Right cardiac atrium (tissue), 5 donors: ENCODE data around the gene PKNOX2. TPM values are rescaled to one million over a fixed set of nuclear protein-coding genes. Genes with fewer than 3 reads are reported as not detected.

Experiments
- ATAC-seq, 2 donors: fragments of 200-7000 bp; cut with Tn5 transposase; one replicate each; pipeline versions ENCODE4 v1.8.0 to v1.9.1; 2020; ENCODE audit warnings: moderate library complexity in 2 of 2, mild to moderate bottlenecking in 1 of 2
- DNase-seq, 3 donors: peaks; one replicate each; pipeline ENCODE4 v3.0.0-alpha.2; 2020
- H3K27ac ChIP-seq: one replicate; pipeline ENCODE4 v1.5.1; 2013; ENCODE audit warnings: mild to moderate bottlenecking, low read length, control low read depth, moderate library complexity
- H3K27me3 ChIP-seq: one replicate; pipeline ENCODE4 v1.6.1; 2013; ENCODE audit not compliant: control insufficient read depth, insufficient read depth
- H3K4me1 ChIP-seq: one replicate; pipeline ENCODE4 v1.6.1; 2013; ENCODE audit warnings: low read length; ENCODE audit not compliant: control insufficient read depth, insufficient read depth
- H3K4me3 ChIP-seq: one replicate; pipeline ENCODE4 v1.5.1; 2013; ENCODE audit warnings: low read length, control low read depth
- H3K9me3 ChIP-seq: one replicate; pipeline ENCODE4 v1.6.1; 2013; ENCODE audit warnings: low read length; ENCODE audit not compliant: control insufficient read depth
- WGBS: extraction: QIAGEN DNeasy Blood & Tissue Kit; methylation state at CpG from one replicate; pipeline ENCODE4 v1.1.7; 2013; 5-methylcytosine and 5-hydroxymethylcytosine counted together
- intact Hi-C, 4 donors: fragments of 100-400 bp; cut with DNase I; formaldehyde crosslinking; loops; one replicate each; pipeline versions ENCODE4 v1.11.0 to v1.14.0; 2022 to 2023
- polyA plus RNA-seq: library from polyadenylated mRNA; stranded (reverse); fragments of 200-250 nt; gene quantifications from one replicate; pipeline ENCODE4 v1.2.3, GENCODE V29; 2013
- total RNA-seq, 4 donors: library from RNA; stranded (reverse); fragmentation: NEBNext Ultra II Directional; extraction: Animal tissue kit (Norgen Biotek cat#: 25700); gene quantifications; one replicate each; pipeline ENCODE4 v1.2.1, GENCODE V29; 2021
- donor health status: healthy with polysubstance abuse.
- donor health status: DM: no; HTN: yes; CAD: no.
- donor health status: DM: no; HTN: no; CAD: no.
- donor health status: DM: no; HTN: yes; CAD: no; lungs with severe emphysema.
- donor health status: DM: yes; HTN: yes; CAD: no.

PKNOX2 gene
- total and polyA plus RNA-seq, 5 donors: 8.1 to 20.2 (median 17.6) TPM

GRCh38 chr11:125251214-125251545 is 86.6 kb downstream of the PKNOX2 start:
- Histone ChIP-seq H3K4me1 (no peaks in the 10 kb centered on the region), H3K9me3 (no peaks in the 10 kb centered on the region), H3K4me3 (no peak overlapping the region), H3K27me3 (no peaks in the 10 kb centered on the region), H3K27ac (no peak overlapping the region)
- ATAC-seq: no peak
- no peak for DNase-seq
- 92% methylated on average over 5 of the region's 5 CpGs for WGBS
- intact Hi-C loops: no loop called here

GRCh38 chr11:125251956-125252355 is 87.4 kb downstream of the PKNOX2 start:
- ATAC-seq (no peak), DNase-seq (no peak)
- H3K9me3 ChIP-seq: no peaks in the 10 kb centered on the region
- 84% methylated on average over 7 of the region's 7 CpGs for WGBS
- no peaks in the 10 kb centered on the region for H3K27me3 ChIP-seq
- no peak overlapping the region for H3K27ac ChIP-seq
- intact Hi-C loops: no loop called here
- H3K4me3 ChIP-seq: no peak overlapping the region
- H3K4me1 ChIP-seq: no peaks in the 10 kb centered on the region

- 38% methylated on average over 7 of the region's 7 CpGs for WGBS
- Histone ChIP-seq H3K27me3 (no peaks in the 10 kb centered on the region), H3K9me3 (no peaks in the 10 kb centered on the region), H3K4me1 (no peaks in the 10 kb centered on the region), H3K27ac (no peak overlapping the region), H3K4me3 (no peak overlapping the region)
- ATAC-seq (peak; percentile 53 to 68), DNase-seq (peak in 1 of 3 donors; percentile 66)
- intact Hi-C loops: no loop called here
These were observed 88.7 kb downstream of the PKNOX2 start for GRCh38 chr11:125253289-125253688.

GRCh38 chr11:125253795-125254525 is 89.4 kb downstream of the PKNOX2 start:
- Histone ChIP-seq H3K4me3 (no peak overlapping the region), H3K27ac (no peak overlapping the region), H3K4me1 (no peaks in the 10 kb centered on the region), H3K27me3 (no peaks in the 10 kb centered on the region), H3K9me3 (no peaks in the 10 kb centered on the region)
- peak in 1 of 3 donors; percentile 64 for DNase-seq
- peak in 1 of 2 donors; percentile 55 for ATAC-seq
- intact Hi-C loops: no loop called here
- WGBS: 64% methylated on average over 14 of the region's 14 CpGs

DNA sequence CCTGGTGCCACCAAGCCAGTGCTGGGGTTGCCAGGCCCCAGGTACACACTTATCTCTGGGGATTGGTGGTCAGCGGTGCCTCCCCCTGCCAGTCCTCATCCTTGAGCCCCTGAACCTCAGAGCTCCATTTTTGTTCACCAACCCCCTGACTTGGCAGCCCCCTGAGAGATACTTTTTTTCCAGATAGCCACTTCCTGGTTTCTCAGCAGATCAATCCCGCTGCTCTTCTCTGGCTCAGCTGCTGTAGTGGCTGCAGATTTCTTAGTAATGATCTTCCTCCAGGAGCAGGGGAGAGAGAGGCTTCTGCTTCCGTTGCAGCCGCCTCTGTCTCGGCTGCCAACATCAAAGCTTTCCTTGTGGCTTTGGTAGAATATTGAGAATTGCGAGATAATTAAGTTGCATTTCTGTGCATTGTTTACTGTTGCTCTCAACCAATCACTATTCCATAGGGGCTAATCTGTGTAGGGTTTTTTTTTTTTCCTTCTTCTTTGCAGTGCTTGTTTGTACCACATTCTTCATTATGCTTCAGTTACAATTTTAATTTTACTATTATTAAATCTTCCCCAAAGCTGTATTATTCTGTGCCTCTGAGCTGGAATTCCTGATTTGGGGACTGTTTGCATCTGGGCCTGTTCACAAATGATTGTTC is 92.1 kb downstream of the PKNOX2 start:
- Histone ChIP-seq H3K4me3 (no peak overlapping the region), H3K27me3 (no peaks in the 10 kb centered on the region), H3K9me3 (no peaks in the 10 kb centered on the region), H3K4me1 (peaks cover 2% of the 10 kb centered on the region), H3K27ac (no peak overlapping the region)
- ATAC-seq (no peak), DNase-seq (no peak)
- intact Hi-C loops: no loop called here
- 39% methylated on average over 6 of the region's 6 CpGs for WGBS

DNA sequence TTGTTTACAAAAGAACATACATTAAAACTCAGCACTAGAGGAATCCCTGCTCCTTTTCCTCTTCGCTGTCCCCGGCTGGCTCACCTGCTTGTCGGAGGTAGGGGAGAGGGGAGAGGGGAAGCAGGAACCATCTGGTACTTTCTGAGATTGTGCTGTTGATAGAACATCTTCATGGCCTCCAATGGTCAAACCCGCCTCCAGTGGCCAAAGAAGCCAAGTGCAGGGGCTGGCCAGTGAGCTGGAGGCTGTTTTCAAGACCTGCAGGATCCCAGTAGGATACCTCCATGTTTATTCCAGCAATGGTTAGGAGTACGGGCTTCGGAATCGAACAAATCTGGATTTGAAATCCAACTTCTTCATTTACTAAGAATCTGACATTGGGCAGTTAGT is 92.6 kb downstream of the PKNOX2 start:
- 83% methylated on average over 7 of the region's 7 CpGs for WGBS
- intact Hi-C loops: no loop called here
- peaks cover 2% of the 10 kb centered on the region for H3K4me1 ChIP-seq

GRCh38 chr11:125257751-125258150 is 93.2 kb downstream of the PKNOX2 start:
- no peak for DNase-seq
- no peaks in the 10 kb centered on the region for H3K9me3 ChIP-seq
- ATAC-seq: no peak
- intact Hi-C loops: no loop called here
- WGBS: 95% methylated on average over 4 of the region's 4 CpGs
- H3K27ac ChIP-seq: no peak overlapping the region
- H3K4me1 ChIP-seq: peaks cover 2% of the 10 kb centered on the region
- H3K4me3 ChIP-seq: no peak overlapping the region
- H3K27me3 ChIP-seq: no peaks in the 10 kb centered on the region

More for the DNA sequence above, 92.6 kb downstream of the PKNOX2 start:
- no peak for DNase-seq
- H3K9me3 ChIP-seq: no peaks in the 10 kb centered on the region
- H3K27ac ChIP-seq: no peak overlapping the region
- no peak overlapping the region for H3K4me3 ChIP-seq
- no peak for ATAC-seq
- H3K27me3 ChIP-seq: no peaks in the 10 kb centered on the region

GRCh38 chr11:125258291-125259032 is 93.9 kb downstream of the PKNOX2 start:
- no peaks in the 10 kb centered on the region for H3K9me3 ChIP-seq
- H3K4me1 ChIP-seq: peaks cover 2% of the 10 kb centered on the region
- H3K27me3 ChIP-seq: no peaks in the 10 kb centered on the region
- 60% methylated on average over 8 of the region's 8 CpGs for WGBS
- intact Hi-C loops: no loop called here
- ATAC-seq (no peak), DNase-seq (peak in 1 of 3 donors; percentile 61)
- H3K27ac ChIP-seq: no peak overlapping the region
- no peak overlapping the region for H3K4me3 ChIP-seq

DNA sequence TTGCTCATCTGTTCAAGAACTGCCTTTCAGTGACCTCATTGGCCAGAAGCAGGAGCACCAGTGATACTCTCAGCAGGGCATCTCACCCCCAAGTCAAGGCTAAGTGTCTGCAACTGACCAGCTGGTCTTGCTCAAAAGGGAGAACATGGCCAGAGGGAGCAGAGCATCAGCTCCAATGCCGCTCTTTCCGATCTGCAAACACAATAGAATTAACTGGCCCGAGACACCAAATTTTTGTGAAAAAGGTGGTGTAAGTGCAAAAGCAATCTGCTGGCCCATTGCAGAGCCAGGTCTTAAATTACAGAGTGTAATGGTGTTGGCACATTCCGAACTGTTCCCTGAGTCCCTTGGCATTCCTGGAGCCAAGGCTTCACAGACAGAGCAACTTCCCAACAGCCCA is 97.0 kb downstream of the PKNOX2 start:
- H3K9me3 ChIP-seq: no peaks in the 10 kb centered on the region
- H3K27ac ChIP-seq: no peak overlapping the region
- WGBS: 65% methylated on average over 4 of the region's 4 CpGs
- intact Hi-C loops: no loop called here
- ATAC-seq: no peak
- DNase-seq: no peak
- no peak overlapping the region for H3K4me3 ChIP-seq
- H3K4me1 ChIP-seq: peaks cover 4% of the 10 kb centered on the region
- no peaks in the 10 kb centered on the region for H3K27me3 ChIP-seq

- no peaks in the 10 kb centered on the region for H3K9me3 ChIP-seq
- ATAC-seq: peak in 1 of 2 donors; percentile 10
- H3K4me3 ChIP-seq: no peak overlapping the region
- H3K27ac ChIP-seq: no peak overlapping the region
- no peaks in the 10 kb centered on the region for H3K27me3 ChIP-seq
- peaks cover 4% of the 10 kb centered on the region for H3K4me1 ChIP-seq
- WGBS: 49% methylated on average over 20 of the region's 20 CpGs
- intact Hi-C loops: no loop called here
- DNase-seq: peak; percentile 36 to 67 (median 59)
These were observed 97.8 kb downstream of the PKNOX2 start for GRCh38 chr11:125262194-125262829.

DNA sequence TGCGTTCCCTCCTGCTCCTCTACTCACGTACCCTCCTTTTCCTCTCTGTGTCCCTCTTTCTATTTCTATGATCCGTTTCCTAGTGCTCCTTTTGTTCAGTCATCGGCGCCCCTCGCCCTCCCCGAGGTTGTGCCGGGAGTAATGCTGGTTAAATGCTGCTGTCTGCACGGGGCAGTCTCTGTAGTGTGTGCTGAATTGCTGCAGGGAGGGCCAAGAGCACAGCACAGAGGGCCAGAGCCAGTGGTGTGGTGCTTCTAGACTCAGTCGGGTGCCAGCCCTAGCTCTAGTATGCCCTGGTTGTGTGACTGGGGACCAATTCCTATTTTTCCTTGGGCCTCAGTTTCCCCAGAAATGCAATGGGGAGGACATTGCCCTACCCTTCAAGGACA is 98.3 kb downstream of the PKNOX2 start:
- no peak overlapping the region for H3K4me3 ChIP-seq
- 25% methylated on average over 10 of the region's 10 CpGs for WGBS
- H3K27me3 ChIP-seq: no peaks in the 10 kb centered on the region
- H3K27ac ChIP-seq: peak overlapping the region; percentile 23
- peaks cover 4% of the 10 kb centered on the region for H3K4me1 ChIP-seq
- intact Hi-C loops: no loop called here
- peak; percentile 66 to 70 for ATAC-seq
- peak in 2 of 3 donors; percentile 72 to 76 for DNase-seq
- H3K9me3 ChIP-seq: no peaks in the 10 kb centered on the region
